ENCODE results near the gene PGAP6. TPM values are rescaled to one million over a fixed set of nuclear protein-coding genes. Genes with fewer than 3 reads are reported as not detected.
A peak's percentile ranks its signal among the peaks of the same experiment; 100 is the strongest.
"Not testable (repeated sequence)": the region's sequence is repeated elsewhere in the genome, so short reads cannot be mapped to it uniquely, and the experiment has no call there.

Gene PGAP6
- total RNA-seq, 4 donors from 2014 or later: 13.8 to 30.0 (median 19.4) TPM

DNA sequence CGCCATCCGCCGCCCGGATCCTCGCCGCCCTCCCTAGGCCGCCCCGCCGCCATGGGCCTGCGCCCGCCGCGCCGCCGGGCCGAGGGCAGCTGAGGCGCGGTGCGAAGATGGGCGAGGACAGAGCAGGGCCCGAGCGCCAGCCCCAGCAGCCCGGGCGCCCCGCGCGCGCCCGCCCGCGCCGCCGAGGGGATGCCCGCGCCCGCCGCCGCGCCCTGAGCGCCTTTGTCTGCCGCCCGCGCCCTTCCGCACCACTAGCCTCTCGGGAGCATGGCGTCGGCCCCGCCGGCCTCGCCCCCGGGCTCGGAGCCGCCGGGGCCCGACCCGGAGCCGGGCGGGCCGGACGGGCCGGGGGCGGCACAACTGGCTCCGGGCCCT is 43.9 kb upstream of the PGAP6 start:
- TF ChIP-seq, protein P1, sequence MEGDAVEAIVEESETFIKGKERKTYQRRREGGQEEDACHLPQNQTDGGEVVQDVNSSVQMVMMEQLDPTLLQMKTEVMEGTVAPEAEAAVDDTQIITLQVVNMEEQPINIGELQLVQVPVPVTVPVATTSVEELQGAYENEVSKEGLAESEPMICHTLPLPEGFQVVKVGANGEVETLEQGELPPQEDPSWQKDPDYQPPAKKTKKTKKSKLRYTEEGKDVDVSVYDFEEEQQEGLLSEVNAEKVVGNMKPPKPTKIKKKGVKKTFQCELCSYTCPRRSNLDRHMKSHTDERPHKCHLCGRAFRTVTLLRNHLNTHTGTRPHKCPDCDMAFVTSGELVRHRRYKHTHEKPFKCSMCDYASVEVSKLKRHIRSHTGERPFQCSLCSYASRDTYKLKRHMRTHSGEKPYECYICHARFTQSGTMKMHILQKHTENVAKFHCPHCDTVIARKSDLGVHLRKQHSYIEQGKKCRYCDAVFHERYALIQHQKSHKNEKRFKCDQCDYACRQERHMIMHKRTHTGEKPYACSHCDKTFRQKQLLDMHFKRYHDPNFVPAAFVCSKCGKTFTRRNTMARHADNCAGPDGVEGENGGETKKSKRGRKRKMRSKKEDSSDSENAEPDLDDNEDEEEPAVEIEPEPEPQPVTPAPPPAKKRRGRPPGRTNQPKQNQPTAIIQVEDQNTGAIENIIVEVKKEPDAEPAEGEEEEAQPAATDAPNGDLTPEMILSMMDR (IDR thresholded peaks at IDR 0.05): no peak
- TF ChIP-seq POLR2A (IDR thresholded peaks at IDR 0.05): no peak
- DNase-seq (ENCODE audit: low spot score in 2 of 2): no peak
- WGBS, 2 donors: 2% methylated on average over 36 of the region's 63 CpGs; no CpG with 5 or more reads in 1 of the 2 donors
- H3K4me3 ChIP-seq (ENCODE audit: low read depth, poor library complexity, severe bottlenecking): peak overlapping the region; percentile 28
- intact Hi-C loops (cut with DNase I; ENCODE audit: low total_unique reads): no loop called here

DNA sequence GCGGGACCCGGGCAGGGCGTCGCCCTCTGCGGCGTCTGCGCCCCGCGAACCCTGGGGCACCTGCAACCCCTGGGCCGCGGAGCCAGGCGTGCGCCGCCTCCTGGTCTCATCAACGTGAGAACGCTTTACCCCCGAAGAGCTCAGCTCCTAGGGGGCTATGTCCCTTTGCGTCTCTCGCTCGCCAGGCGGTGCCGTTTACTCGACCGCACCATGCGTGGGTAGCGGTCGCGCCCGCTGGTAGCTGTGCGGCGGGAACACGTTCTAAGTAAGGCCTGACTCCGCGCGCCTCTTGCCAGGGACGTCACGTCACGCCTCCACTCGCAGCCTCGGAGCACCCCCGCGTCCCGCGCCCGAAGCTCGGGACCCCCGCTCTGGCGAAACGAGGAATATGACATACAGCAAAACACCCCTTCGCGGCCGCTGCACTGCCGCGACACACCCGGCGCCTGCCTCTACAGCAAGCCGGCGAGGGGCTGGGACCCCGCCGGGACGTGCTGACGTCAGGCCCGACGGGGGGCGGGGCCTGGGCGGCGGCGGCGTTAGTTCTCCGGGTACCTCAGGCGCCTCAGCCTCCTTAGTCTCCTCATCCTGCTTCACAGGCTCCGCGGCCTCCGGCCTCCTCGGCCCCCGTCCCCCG is 43.4 kb upstream of the PGAP6 start, which contains the start of gene RAB11FIP3:
Gene RAB11FIP3 (plus strand): TSS at position 568 of the 637 bp plus-strand sequence. CDS start 358 bp downstream, outside the sequence.
- TF ChIP-seq, protein P1 (IDR thresholded peaks at IDR 0.05): no peak
- TF ChIP-seq POLR2A (IDR thresholded peaks at IDR 0.05): peak in 1 of 2 donors; percentile 20
- peak; percentile 69 to 96 for DNase-seq (ENCODE audit: low spot score in 2 of 2)
- H3K4me3 ChIP-seq (ENCODE audit: low read depth, poor library complexity, severe bottlenecking): peak within 1 kb of the TSS; percentile 48
- intact Hi-C loops (cut with DNase I; ENCODE audit: low total_unique reads): no loop called here
- WGBS, 2 donors: 0% methylated on average over 22 to 68 of the region's 77 CpGs

DNA sequence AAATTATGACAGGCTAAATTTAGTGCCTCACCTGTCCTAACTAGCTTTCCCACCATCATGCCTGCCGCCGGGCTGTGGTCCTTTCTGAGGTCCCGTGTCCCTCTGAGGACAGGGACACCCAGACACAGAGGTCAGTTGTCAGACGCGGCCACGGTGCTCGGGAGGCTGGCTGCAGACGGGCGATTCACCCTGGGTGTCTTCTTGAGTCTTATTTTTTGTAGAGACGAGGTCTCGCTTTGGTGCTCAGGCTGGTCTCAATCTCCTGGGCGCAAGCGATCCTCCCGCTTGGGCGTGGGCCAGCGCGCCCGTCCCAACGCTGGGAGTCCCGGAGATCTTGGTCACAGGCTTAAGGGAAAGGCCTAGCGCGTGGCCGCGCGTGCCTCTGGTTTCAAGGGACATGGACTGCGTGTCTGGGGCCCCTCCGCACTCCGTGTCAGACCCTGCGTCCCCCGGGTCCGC is 42.9 kb upstream of the PGAP6 start:
- TF ChIP-seq, protein P1 (IDR thresholded peaks at IDR 0.05): no peak
- TF ChIP-seq POLR2A (IDR thresholded peaks at IDR 0.05): no peak
- 2 to 11% methylated on average over 24 to 30 of the region's 31 CpGs for WGBS, 2 donors
- intact Hi-C loops (cut with DNase I; ENCODE audit: low total_unique reads): no loop called here
- peak overlapping the region; percentile 28 for H3K4me3 ChIP-seq (ENCODE audit: low read depth, poor library complexity, severe bottlenecking)
- peak; percentile 36 to 92 for DNase-seq (ENCODE audit: low spot score in 2 of 2)

DNA sequence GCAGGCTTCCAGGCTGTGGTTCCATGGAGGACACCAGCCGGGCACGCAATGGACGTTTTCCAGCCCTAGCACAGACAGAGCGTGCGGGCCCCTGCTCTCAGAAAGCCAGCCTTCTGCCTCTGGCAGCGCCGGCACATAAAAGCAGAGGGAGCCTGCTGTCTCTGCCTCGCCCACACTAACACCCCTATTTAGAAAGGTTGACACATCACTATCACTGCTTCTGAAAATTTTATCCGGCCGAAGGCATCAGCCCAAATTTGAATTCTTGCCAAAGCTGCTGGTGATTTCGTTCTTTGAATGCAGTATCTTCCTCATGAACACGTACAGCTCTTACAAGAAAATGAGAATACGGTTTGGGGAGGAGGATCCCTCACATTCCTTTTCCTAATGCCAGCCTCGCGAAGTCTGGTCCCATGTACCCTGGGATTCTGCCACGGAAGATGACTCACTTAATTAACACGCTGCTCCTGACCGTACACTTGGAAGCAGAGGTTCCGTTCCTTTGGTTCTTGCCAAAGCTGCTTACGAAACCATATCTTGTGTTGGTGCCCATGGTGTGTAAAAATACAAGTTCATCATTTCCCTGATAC is 42.4 kb upstream of the PGAP6 start:
- 15 to 28% methylated on average over 20 of the region's 20 CpGs for WGBS, 2 donors
- intact Hi-C loops (cut with DNase I; ENCODE audit: low total_unique reads): no loop called here
- peak; percentile 89 to 94 for DNase-seq (ENCODE audit: low spot score in 2 of 2)
- H3K4me3 ChIP-seq (ENCODE audit: low read depth, poor library complexity, severe bottlenecking): no peak overlapping the region
- TF ChIP-seq, protein P1 (IDR thresholded peaks at IDR 0.05): no peak
- no peak for TF ChIP-seq POLR2A (IDR thresholded peaks at IDR 0.05)

DNA sequence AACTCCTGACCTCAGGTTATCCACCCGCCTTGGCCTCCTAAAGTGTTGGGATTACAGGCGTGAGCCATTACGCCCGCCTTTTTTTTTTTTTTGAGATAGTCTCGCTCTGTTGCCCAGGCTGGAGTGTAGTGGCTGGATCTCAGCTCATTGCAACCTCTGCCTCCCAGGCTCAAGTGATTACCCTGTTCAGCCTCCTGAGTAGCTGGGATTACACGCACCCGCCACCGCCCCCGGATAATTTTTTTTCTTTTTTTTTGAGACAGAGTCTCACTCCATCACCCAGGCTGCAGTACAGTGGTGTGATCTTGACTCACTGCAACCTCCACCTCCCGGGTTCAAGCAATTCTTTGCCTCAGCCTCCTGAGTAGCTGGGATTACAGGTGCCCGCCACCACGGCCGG is 40.4 kb upstream of the PGAP6 start:
- 92 to 96% methylated on average over 13 of the region's 13 CpGs for WGBS, 2 donors
- DNase-seq (ENCODE audit: low spot score in 2 of 2); intact Hi-C loops (cut with DNase I; ENCODE audit: low total_unique reads); H3K4me3 ChIP-seq (ENCODE audit: low read depth, poor library complexity, severe bottlenecking): not testable (repeated sequence)

DNA sequence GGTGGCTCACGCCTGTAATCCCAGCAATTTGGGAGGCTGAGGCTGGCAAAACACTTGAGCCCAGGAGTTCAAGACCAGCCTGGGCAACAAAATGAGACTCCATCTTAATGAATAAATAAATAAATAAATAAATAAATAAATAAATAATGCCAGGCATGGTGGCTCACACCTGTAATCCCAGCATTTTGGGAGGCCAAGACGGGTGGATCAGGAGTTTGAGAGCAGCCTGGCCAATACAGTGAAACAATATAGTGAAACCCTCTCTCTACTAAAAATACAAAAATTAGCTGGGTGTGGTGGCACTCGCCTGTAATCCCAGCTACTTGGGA is 33.4 kb upstream of the PGAP6 start:
- intact Hi-C loops (cut with DNase I; ENCODE audit: low total_unique reads); H3K4me3 ChIP-seq (ENCODE audit: low read depth, poor library complexity, severe bottlenecking); DNase-seq (ENCODE audit: low spot score in 2 of 2): not testable (repeated sequence)
- WGBS, 2 donors: 82 to 92% methylated on average over 3 of the region's 3 CpGs

Data from lower leg skin (tissue), 4 donors.